Stimulated activated CD4-positive, alpha-beta T cell treated with anti-CD3 and anti-CD28 coated beads, Interleukin-2, amount 100 ng/mL, for 24 hours (primary cell): ENCODE results near the gene SNED1.

Experiments
- DNase-seq, 2 donors: peaks; one replicate each; pipeline ENCODE4 v3.0.0-alpha.2; 2020

Gene SNED1

GRCh38 chr2:240997856-240998705 lies at the start of gene SNED1:
Gene SNED1 (plus strand): TSS chr2:240998618. CDS start chr2:240998838, 220 bp downstream.
- DNase-seq, result peak; percentile 46 to 70

DNA sequence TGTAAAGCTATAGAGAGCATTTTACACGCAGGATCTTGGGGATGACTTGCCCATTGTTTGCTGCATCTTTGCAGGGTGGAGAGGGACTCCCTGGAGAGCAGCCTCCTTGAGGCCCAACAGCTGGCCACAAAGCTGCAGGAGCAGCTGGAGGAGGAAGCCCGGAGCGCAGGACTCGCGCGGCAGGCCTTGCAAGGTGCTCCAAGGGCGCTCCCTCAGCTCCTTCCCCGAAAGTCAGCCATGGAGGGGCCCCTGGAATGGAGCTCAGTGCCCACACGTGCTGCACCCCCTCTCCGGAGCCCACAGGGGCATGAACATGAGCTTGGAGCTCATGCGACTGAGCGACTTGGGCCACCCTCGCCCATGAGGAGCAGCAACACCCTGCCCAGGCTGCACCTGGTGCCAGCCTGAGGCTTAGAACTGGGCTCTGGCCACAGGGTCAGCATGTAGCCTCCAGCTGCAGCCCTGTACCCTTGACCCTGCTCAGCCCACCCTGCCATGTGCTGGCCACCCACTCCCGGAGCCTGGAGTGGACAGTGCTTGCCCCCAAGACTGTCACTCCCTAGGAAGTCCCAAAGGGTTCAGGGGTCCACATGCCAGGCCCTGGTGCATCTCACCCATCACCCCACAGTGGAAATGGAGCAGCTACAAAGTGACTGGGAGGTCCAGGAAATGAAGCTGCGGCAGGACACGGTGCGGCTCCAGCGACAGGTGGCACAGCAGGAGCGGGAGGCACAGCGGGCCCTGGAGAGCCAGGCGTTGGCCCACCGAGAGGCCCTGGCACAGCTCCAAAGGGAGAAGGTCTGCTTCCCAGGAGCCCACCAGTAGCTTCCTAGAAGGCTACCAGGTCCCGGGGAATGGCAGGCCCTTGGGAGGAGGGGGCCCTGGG lies 49.3 kb upstream of the SNED1 start:
- no peak for DNase-seq

GRCh38 chr2:240949791-240950705 lies 48.4 kb upstream of the SNED1 start:
- DNase-seq, result no peak

- DNase-seq, result no peak
These were observed 47.3 kb upstream of the SNED1 start for GRCh38 chr2:240951045-240951594.

- no peak for DNase-seq
These were observed 45.7 kb upstream of the SNED1 start for GRCh38 chr2:240952496-240953246.

DNA sequence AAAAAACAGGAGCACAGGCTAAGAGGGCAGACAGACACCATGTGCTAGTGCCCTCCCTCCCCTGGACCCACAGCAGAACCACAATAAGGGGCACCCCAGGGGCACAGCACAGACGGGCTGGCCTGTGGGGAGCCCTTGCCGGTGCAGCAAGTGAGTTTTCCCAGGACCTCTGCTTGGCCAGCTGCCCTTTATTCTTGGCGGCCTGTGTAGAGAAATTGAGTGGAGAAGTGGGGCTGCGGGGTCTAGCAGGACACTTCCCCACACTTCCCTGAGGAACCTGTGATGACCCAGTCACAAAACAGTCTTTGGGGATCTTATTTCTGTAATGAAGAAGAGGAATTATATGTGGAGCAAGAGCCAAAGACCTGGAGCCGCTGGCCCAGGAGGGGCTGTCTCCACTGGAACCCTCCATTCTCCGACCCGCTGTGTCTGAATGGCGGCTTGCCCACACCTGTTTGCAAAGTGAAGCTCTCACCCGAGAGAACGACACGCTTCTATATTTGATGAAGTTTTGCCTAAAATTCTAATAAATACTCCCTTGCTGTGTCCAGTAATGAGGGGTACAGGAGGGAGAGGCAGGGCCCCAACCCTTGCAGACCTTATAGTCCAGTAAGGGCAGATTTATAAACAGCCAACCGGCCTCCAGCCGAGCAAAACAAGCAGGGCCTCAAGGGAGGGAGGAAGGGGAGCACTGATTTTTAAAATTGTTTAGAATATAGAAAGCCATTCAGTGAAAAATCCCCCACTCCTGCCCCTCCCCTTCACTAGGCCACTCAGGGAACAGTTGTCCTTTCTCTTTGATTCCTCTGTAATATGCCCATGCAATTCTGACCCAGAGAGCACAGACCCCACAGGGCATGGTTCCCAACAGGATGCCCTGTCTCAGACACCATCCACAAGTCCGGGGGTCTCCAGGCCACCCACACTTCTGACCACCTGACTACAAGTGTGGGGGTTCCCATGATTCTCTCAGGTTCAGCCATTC lies 44.7 kb upstream of the SNED1 start:
- no peak for DNase-seq

GRCh38 chr2:240954436-240955305 lies 43.7 kb upstream of the SNED1 start:
- no peak for DNase-seq

DNA sequence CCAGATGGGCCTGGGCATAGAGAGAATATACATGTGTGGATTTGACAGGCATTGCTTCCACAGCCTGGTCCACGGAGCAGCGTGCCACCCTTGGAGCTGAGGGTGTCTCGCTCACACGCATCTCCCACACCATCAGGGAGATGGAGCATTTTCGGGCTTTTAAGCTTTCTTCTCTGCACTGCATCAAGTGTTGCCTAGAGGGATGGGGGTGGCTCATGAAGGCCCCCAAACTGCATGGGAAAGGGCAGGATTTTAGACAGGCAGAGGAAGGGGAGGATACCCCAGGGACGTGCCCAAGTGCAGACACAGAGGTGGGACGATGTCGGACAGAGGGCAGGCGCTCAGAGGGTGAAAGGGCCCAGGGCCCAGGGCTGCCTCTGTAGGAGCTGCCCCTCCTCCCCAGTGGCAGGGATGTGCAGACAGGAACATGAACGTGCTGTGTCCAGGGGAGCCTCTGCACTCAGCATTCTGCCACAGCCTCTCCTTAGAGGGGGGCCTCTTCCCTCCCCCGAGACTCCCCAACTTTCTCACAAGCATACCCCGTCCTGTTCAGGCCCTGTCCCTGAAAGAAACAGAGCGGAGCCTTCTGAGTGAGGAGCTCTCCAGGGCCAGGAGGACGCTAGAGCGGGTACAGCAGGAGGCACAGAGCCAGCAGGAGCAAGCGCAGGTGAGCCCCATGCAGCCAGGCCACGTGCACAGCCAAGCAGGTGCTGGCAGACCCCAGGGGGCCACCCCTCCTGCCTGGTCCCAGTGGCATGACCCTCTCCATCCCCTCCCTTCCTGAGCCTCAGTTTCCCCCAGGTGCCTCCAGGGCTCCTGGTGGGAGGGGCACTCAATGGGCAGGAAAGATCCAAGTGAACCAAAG lies 42.9 kb upstream of the SNED1 start:
- DNase-seq, result no peak

DNA sequence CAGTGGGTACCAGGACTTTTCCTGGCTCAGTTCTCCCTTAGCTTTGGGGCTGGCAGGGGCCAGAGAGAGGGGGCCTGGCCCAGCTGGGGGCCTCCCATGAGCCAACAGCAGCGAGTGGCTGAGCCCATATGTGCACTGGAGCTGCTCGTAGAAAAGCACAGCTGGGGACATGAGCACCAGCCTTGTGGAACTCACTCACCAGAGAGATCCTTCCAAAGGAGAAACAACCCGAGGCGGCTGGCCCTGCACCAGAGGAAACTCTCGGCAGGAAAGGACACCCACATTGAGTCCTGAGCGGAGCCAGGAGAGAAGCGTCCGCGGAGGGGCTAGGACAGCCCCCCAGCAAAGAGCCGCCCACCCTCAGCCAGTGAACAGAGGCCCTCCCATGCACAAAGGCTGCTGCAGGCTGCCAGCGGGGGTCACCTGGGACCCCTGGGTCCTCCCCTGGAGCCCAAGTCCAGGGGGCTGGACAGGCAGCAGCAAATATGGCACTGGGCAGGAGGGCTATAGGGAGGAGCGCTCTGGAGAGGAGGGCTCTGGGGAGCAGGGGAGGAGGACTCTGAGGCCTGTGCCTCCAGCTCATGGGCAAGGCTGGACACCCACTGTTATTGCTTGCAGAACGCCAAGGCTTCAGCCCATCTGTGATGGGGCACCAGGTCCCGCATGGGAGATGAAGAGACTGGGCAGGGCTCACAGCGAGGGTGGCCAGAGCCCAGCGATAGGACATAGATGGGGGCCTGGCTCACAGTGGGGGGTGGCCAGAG lies 42.1 kb upstream of the SNED1 start:
- DNase-seq, result no peak

DNA sequence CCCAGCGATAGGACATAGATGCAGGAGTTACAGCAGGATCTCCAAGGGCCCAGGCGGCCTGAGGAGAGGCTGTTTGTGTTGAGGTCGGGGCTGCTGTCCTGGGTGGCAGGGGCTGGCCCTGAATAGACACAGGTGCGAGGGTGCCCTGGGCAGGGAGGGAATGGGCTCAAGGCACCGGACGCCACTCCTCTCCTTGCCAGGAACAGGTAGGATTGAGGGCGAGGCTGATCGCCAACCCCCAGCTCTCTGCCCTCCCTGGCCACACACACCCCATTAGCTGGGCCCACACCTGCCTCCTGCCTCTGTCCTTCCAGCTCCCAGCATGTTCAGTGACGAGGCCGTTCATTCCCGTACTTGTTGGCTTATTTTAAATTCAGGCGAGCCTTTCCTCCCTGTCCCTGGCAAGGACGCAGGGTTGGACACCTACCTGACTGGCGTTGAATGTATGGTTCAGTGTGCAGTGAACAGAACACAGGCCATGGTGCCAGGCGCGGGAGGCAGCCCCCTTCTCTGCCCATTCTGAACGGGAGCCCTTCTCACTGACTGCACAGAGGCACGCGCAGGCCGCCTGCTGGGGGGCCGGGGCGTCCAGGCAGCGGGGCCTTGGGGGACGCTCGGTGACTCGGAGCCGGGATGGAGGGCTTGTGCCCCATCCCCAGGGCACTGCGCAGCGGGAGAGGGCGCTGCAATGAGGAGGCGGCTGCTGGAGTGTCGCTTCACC lies 41.3 kb upstream of the SNED1 start:
- no peak for DNase-seq

DNA sequence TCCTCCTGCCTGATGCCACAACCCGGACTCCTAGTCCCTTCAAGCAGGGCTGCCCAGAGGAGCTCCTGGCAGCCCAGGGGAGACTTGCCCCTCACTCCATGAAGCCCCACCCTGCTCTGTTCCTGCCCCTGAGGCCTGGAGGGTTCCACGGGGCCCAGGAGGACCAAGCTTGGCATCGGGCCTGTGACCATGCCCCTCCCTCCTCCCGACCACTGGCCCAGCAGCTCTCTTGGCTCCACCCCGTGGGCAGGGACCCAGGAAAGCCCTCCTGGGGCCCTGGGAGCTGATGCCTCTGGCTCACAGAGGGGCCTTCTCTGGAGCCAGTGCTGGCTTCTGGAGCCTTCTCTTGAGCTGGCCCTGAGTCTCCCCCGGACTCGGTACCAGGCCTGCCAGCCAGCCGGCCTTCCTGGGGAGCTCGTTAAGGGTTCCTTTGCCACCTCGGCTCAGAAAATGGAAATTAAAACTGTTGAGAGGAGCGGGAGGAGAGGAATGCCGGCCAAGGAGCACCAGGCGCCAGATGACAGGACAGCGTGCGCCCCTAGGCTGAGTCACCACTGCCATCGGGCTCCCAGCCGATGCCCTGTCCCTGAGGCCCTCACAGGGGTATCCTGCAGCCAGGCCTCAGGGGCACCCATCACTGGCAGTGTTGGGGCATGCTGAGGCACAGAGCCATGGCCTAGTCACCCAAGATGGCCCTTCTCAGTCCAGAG lies 40.6 kb upstream of the SNED1 start:
- no peak for DNase-seq

- no peak for DNase-seq
These were observed 39.8 kb upstream of the SNED1 start for GRCh38 chr2:240958366-240959213.

DNA sequence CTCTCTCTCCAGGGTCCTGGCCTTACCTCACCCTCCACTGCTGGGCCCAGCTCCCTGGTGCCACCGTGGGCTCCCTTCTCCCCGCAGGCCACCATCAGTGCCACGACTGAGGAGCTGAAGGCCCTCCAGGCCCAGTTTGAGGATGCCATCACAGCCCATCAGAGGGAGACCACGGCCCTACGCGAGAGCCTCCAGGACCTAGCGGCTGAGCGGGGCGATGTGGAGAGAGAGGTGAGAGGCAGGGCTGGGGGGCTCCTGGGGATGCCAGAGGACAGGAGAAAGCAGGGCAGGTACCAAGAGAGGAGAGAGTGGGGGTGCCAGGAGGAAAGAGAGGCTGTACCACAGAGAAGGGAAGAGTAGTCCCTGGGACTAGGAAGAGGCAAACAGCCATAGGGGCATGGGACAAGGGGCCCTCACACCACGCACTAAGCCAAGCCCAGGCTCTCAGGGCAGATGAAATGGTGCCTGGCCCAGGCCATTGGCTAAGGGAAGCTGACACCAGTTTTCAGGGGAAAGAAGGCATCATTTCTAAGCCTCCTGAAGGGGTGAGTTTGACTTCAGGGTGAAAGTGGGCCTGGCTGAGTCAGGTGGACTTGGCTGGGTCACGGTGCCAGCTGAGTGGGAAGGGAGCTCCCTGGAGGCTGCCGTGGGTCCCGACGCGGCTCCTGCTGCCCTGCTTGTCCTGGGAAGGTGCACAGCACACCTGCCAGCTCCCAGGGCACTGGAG lies 39.0 kb upstream of the SNED1 start:
- DNase-seq, result no peak

- peak in 1 of 2 donors; percentile 9 for DNase-seq
These were observed 38.5 kb upstream of the SNED1 start for GRCh38 chr2:240959941-240960308.
